Astrocyte of the spinal cord (primary cell): ENCODE measurements around the gene ADAMTSL1.

Experiments used
- DNase-seq: peaks from one replicate; pipeline ENCODE4 v3.0.0; 2011; ENCODE audit warnings: low read depth, low spot score
- H3K4me3 ChIP-seq: 2 replicates; pipeline ENCODE4 v1.5.1; 2011; ENCODE audit warnings: low read depth, mild to moderate bottlenecking, low read length, moderate library complexity
- CTCF ChIP-seq: IDR thresholded peaks from 2 replicates; pipeline ENCODE4 v1.5.1; 2012; ENCODE audit warnings: low read depth, mild to moderate bottlenecking, low read length, inconsistent platforms
- in situ Hi-C: cut with HindIII; loops from 2 replicates; pipeline ENCODE4 v1.10.0; 2017; ENCODE audit warnings: low sequenced_read_pairs

The ADAMTSL1 gene

GRCh38 chr9:18896531-18897179, 422.7 kb downstream of the ADAMTSL1 start:
- in situ Hi-C loops = no loop called here
- no peak overlapping the region for H3K4me3 ChIP-seq
- DNase-seq = no peak
- no peak for TF ChIP-seq CTCF

GRCh38 chr9:18903450-18903849, 429.5 kb downstream of the ADAMTSL1 start:
- in situ Hi-C loops = no loop called here
- no peak for DNase-seq

GRCh38 chr9:18905028-18905882, 431.3 kb downstream of the ADAMTSL1 start:
- TF ChIP-seq CTCF = no peak
- in situ Hi-C loops = no loop called here
- H3K4me3 ChIP-seq = no peak overlapping the region
- peak; percentile 74 for DNase-seq

More at GRCh38 chr9:18903450-18903849, 429.5 kb downstream of the ADAMTSL1 start:
- TF ChIP-seq CTCF = no peak
- no peak overlapping the region for H3K4me3 ChIP-seq

- TF ChIP-seq CTCF = no peak
- in situ Hi-C loops = no loop called here
- DNase-seq = peak; percentile 73
These were observed 432.1 kb downstream of the ADAMTSL1 start for GRCh38 chr9:18905883-18906629.

GRCh38 chr9:18906656-18907395, 432.9 kb downstream of the ADAMTSL1 start:
- TF ChIP-seq CTCF = no peak
- DNase-seq = peak; percentile 65

More at GRCh38 chr9:18905883-18906629, 432.1 kb downstream of the ADAMTSL1 start:
- H3K4me3 ChIP-seq = no peak overlapping the region

More at GRCh38 chr9:18906656-18907395, 432.9 kb downstream of the ADAMTSL1 start:
- in situ Hi-C loops = no loop called here
- H3K4me3 ChIP-seq = no peak overlapping the region
